Stimulated activated CD4-positive, alpha-beta T cell treated with anti-CD3 and anti-CD28 coated beads, Interleukin-1b, Interleukin-23, amount 100 ng/mL, for 24 hours (primary cell): ENCODE measurements around the gene PLXDC2.

ENCODE experiments used
- DNase-seq, 4 experiments: peaks; one replicate each; pipeline ENCODE4 v3.0.0-alpha.2; 2020; ENCODE audit warnings: low read depth in 4 of 4, low spot score in 1 of 4

PLXDC2 gene

GRCh38 chr10:20105236-20105635 lies 289.0 kb downstream of the PLXDC2 start:
- no peak for DNase-seq

- no peak for DNase-seq
Measured at GRCh38 chr10:20105931-20106330, 289.7 kb downstream of the PLXDC2 start.

DNA sequence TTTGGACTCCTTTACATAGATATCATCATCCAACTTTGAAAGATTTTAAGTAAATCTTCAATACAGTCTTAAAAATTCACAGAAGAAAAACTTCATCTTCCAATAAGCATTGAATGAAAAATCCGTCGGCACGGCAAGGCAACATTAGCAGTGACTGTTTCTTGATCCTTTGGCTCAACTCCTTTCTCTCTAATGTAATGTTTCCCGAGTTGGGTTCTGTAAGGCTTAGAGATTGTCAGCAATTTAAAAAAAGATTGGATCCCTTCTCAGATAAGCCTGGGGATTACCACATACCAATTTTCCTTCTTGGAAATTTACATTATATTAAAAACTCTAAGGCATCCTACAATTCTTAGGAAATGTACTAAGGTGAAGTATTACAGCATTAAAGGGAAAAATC lies 291.8 kb downstream of the PLXDC2 start:
- DNase-seq: no peak

- no peak for DNase-seq
Measured at GRCh38 chr10:20109613-20110012, 293.4 kb downstream of the PLXDC2 start.

- DNase-seq: no peak
Measured at GRCh38 chr10:20110125-20111100, 294.2 kb downstream of the PLXDC2 start.

DNA sequence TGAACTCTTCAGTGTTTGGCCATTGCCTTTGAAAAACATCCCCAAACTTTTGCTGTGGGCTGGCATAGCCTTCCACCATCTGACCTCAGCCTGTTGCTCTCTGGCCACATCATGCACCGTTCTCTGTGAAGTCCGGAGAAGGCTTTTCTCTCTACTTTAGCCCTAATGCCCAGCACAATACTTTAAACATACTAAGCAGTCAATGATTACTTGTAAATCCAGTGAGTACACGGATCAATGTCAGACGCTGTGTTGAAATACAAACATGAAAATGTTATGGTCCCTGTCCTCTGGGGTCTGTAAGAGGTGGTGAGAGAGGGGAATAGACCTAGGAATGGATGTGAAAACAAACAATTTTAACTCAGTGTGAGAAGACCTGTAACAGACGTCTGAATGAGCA lies 297.9 kb downstream of the PLXDC2 start:
- no peak for DNase-seq

GRCh38 chr10:20115894-20116293 lies 299.7 kb downstream of the PLXDC2 start:
- DNase-seq: no peak

- no peak for DNase-seq
Measured at GRCh38 chr10:20117471-20117870, 301.2 kb downstream of the PLXDC2 start.

DNA sequence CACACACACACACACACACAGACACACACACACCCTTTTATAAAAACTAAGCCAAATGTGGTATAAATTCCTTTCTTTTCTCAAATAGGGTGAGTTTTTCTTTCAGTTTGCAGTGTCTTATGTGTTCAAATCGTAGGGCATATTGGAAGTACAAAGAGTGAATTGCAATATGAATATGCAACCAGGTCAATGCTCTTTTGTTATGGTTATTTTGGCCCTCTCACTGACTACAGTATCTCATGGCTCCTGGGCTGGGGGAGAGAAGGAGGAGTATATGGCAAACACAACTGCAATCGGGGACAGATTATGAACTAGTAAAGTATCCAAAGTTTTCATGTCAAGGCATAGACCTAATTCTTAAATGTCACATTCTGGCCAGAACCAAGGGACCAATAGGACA lies 301.9 kb downstream of the PLXDC2 start:
- DNase-seq: no peak

DNA sequence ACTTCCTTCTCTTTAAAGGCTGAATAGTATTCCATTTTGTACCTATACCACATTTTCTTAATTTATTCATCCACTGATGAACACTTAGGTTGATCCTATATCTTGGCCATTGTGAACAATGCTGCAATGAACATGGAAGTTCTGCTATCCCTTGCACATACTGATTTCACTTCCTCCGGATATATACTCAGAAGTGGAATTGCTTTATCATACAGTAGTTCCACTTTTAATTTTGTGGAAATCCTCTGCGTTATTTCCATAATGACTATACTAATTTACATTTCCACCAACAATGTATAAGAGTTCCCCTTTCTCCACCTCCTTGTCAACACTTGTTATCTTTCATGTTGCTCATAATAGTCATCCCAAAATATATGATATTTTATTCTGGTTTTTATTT lies 312.6 kb downstream of the PLXDC2 start:
- DNase-seq: no peak

DNA sequence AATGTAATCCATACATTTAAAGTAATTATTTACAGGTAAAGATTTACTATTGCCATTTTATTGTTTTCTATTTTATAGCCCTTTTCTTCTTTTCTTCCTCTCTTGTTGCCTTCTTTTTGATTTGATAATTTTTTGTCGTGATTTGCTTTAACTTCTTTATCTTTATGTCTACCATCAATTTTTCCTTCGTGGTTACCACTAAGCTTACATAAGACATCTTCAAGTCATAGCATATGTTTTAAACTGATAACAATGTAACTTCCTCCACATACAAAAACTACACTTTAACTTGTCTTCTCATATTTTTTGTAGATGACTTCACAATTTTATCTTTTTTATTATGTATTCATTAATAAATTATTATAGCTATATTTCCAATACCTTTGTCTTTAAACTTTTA lies 316.6 kb downstream of the PLXDC2 start:
- DNase-seq: no peak

GRCh38 chr10:20133669-20134189 lies 317.5 kb downstream of the PLXDC2 start:
- no peak for DNase-seq

- no peak for DNase-seq
Measured at GRCh38 chr10:20142311-20142710, 326.1 kb downstream of the PLXDC2 start.

- no peak for DNase-seq
Measured at GRCh38 chr10:20144268-20144667, 328.0 kb downstream of the PLXDC2 start.

- DNase-seq: no peak
Measured at GRCh38 chr10:20146004-20146403, 329.8 kb downstream of the PLXDC2 start.

DNA sequence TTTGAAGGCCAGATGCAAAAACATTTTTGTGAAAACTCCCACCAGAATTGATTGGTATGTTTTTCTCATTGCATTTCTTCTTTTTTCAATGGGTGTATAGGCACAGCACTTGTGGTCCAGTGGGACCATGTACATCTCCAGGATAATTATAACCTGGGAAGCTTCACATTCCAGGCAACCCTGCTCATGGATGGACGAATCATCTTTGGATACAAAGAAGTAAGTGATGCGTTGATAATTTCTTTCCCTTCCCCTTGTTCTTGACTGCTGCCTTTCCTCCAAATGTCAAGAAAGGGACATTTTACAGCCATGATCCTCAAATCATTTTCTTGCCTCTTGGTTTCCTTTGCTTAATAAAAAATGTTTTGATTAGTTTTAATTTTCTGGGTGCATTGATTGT lies 331.5 kb downstream of the PLXDC2 start:
- no peak for DNase-seq

GRCh38 chr10:20156511-20156910 lies 340.3 kb downstream of the PLXDC2 start:
- DNase-seq: no peak

GRCh38 chr10:20157314-20157713 lies 341.1 kb downstream of the PLXDC2 start:
- no peak for DNase-seq

- DNase-seq: no peak
Measured at GRCh38 chr10:20158086-20158485, 341.9 kb downstream of the PLXDC2 start.

- no peak for DNase-seq
Measured at GRCh38 chr10:20162123-20162522, 345.9 kb downstream of the PLXDC2 start.

GRCh38 chr10:20166096-20166675 lies 350.0 kb downstream of the PLXDC2 start:
- DNase-seq: no peak

GRCh38 chr10:20170661-20171060 lies 354.4 kb downstream of the PLXDC2 start:
- DNase-seq: no peak
